Ascending aorta (tissue), 2 donors: ENCODE results near the gene XPNPEP3. TPM values are rescaled to one million over a fixed set of nuclear protein-coding genes. Genes with fewer than 3 reads are reported as not detected.
"Not testable (repeated sequence)": the region's sequence is repeated elsewhere in the genome, so short reads cannot be mapped to it uniquely, and the experiment has no call there.

ENCODE experiments used
- DNase-seq, 2 donors: peaks; one replicate each; pipeline ENCODE4 v3.0.0-alpha.2; 2019; ENCODE audit warnings: low spot score in 2 of 2
- H3K27ac ChIP-seq, 2 donors: fragments of 200-600 bp; sonication (generic); one replicate each; pipeline ENCODE4 v1.5.1; 2016 to 2017; ENCODE audit warnings: mild to moderate bottlenecking in 1 of 2
- H3K27me3 ChIP-seq: fragments of 200-600 bp; sonication (generic); one replicate; pipeline ENCODE4 v1.5.1; 2017
- H3K36me3 ChIP-seq, 2 donors: fragments of 200-600 bp; sonication (generic); one replicate each; pipeline ENCODE4 v1.5.1; 2016
- H3K4me1 ChIP-seq, 2 donors: fragments of 200-600 bp; sonication (generic); one replicate each; pipeline ENCODE4 v1.5.1; 2016 to 2017; ENCODE audit warnings: mild to moderate bottlenecking in 1 of 2
- H3K4me3 ChIP-seq, 2 donors: fragments of 200-600 bp; sonication (generic); one replicate each; pipeline ENCODE4 v1.5.1; 2016 to 2017; ENCODE audit warnings: mild to moderate bottlenecking in 1 of 2
- H3K9me3 ChIP-seq, 2 donors: fragments of 200-600 bp; sonication (generic); one replicate each; pipeline ENCODE4 v1.5.1; 2016
- intact Hi-C: fragments of 100-400 bp; cut with DNase I; formaldehyde crosslinking; loops from one replicate; pipeline ENCODE4 v1.15.1; 2023
- total RNA-seq: library from RNA; depleted of rRNA; stranded (reverse); fragments of >200 nt; gene quantifications from one replicate; pipeline ENCODE4 v1.1.0, GENCODE V29; 2016
- TF ChIP-seq, protein P1 (sequence below), 3 experiments: fragments of 200-600 bp in 2 of 3; fragments of 450-650 bp in 1 of 3; sonication (generic) in 2 of 3; IDR thresholded peaks; one replicate each; pipeline ENCODE4 v1.5.1; 2016 to 2019; ENCODE audit warnings: antibody characterized with exemption in 3 of 3, mild to moderate bottlenecking in 1 of 3, moderate library complexity in 1 of 3

Gene XPNPEP3
- total RNA-seq, 1 donor from 2014 or later = 1.1 TPM

DNA sequence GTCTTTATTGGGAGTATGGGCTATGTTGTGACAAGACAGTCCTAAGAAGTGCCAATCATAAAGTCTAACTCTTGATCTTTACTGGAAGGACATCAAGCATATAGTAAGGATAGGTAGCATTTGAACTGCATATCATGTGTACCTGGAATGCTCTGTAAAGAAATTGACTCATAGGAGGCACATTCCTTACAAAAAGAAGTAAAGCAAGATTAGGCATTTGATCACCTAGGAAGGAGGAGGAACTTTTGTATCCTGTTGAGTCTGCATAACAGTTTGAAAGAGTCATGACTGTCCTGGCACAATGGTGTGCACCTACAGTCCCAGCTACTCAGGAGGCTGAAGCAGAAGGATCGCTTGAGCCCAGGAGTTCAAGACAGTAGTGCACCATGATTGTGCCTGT, 47.2 kb downstream of the XPNPEP3 start:
- DNase-seq = no peak
- Histone ChIP-seq H3K9me3 (no peaks in the 10 kb centered on the region), H3K4me3 (no peak overlapping the region), H3K36me3 (peaks cover 3 to 30% of the 10 kb centered on the region in 2 donors), H3K4me1 (no peaks in the 10 kb centered on the region), H3K27ac (no peak overlapping the region), H3K27me3 (no peaks in the 10 kb centered on the region)
- TF ChIP-seq, protein P1, sequence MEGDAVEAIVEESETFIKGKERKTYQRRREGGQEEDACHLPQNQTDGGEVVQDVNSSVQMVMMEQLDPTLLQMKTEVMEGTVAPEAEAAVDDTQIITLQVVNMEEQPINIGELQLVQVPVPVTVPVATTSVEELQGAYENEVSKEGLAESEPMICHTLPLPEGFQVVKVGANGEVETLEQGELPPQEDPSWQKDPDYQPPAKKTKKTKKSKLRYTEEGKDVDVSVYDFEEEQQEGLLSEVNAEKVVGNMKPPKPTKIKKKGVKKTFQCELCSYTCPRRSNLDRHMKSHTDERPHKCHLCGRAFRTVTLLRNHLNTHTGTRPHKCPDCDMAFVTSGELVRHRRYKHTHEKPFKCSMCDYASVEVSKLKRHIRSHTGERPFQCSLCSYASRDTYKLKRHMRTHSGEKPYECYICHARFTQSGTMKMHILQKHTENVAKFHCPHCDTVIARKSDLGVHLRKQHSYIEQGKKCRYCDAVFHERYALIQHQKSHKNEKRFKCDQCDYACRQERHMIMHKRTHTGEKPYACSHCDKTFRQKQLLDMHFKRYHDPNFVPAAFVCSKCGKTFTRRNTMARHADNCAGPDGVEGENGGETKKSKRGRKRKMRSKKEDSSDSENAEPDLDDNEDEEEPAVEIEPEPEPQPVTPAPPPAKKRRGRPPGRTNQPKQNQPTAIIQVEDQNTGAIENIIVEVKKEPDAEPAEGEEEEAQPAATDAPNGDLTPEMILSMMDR (IDR thresholded peaks at IDR 0.05) = no peak
- intact Hi-C loops = no loop called here

DNA sequence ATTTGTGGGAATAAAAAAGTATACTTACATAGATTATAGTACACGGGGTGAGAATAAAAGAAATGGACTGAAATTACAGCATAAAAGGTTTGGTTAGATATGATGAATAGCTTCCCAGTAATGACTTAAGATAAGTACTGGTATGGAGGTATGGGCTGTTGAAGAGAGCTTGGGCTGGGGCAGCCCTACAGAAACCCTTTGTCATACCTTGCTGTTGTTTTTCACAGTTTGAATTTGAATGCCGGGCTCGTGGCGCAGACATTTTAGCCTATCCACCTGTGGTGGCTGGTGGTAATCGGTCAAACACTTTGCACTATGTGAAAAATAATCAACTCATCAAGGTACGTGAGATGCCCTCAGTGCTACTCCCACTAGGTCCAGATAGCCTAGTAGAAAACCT, 51.9 kb downstream of the XPNPEP3 start:
- TF ChIP-seq, protein P1 (IDR thresholded peaks at IDR 0.05) = no peak
- DNase-seq = no peak
- Histone ChIP-seq H3K27ac (no peak overlapping the region), H3K27me3 (no peaks in the 10 kb centered on the region), H3K36me3 (peaks cover 12 to 42% of the 10 kb centered on the region in 2 donors), H3K4me1 (no peaks in the 10 kb centered on the region), H3K4me3 (no peak overlapping the region), H3K9me3 (no peaks in the 10 kb centered on the region)
- intact Hi-C loops = no loop called here

DNA sequence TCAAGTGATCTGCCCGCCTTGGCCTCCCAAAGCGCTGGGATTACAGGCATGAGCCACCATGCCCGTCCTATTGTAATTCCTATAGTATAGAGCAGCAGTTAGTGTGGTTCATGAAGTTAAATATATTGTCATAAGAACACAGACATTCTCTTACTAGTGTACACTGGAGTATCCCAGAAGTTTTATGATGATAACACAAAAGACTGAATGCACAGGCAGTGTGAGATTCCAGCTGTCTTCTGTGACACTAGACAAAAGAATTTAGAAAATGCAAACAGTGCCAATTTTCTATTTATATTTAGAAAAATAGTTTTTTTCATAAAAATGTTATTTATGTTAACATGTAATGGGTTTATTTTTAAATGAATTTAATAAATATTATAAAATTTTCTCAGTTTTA, 54.8 kb downstream of the XPNPEP3 start:
- Histone ChIP-seq H3K27me3 (no peaks in the 10 kb centered on the region), H3K9me3 (no peaks in the 10 kb centered on the region), H3K4me3 (no peak overlapping the region), H3K36me3 (peaks cover 28 to 53% of the 10 kb centered on the region in 2 donors), H3K4me1 (no peaks in the 10 kb centered on the region), H3K27ac (no peak overlapping the region)
- intact Hi-C loops = no loop called here
- no peak for DNase-seq
- TF ChIP-seq, protein P1 (IDR thresholded peaks at IDR 0.05) = no peak

DNA sequence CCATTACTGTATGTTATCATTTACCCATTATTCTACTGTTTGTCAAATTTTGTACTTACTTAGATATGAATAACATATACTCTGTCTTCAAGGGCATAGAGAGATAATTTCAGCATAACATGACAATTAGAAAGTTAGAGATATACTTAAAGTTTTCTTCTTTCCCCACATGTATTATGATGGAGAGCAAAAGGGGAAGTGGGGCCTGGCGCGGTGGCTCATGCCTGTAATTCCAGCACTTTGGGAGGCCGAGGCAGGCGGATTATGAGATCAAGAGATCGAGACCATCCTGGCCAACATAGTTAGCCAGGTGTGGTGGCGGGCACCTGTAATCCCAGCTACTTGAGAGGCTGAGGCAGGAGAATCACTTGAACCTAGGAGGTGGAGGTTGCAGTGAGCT, 56.0 kb downstream of the XPNPEP3 start:
- H3K27ac ChIP-seq, H3K4me1 ChIP-seq, DNase-seq, H3K4me3 ChIP-seq, H3K27me3 ChIP-seq, H3K9me3 ChIP-seq, intact Hi-C loops: not testable (repeated sequence)
- H3K36me3 ChIP-seq = peaks cover 28 to 49% of the 10 kb centered on the region in 2 donors

DNA sequence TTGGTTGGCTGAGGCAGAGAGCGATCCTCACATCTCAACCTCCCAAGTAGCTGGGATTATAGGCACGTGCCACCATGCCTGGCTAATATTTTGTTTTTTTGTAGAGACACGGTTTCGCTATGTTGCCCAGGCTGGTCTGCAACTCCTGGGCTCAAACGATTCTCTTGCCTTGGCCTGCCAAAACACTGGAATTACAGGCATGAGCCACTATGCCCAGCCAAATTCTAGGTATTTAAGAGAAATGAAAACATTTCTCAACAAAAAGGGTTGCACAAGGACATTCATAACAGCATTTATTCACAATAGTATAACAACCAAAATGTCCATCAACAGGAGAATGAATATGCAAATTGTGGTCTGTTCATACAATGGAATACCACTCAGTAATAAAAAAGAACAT, 62.5 kb downstream of the XPNPEP3 start:
- Histone ChIP-seq H3K27me3 (no peaks in the 10 kb centered on the region), H3K9me3 (no peaks in the 10 kb centered on the region), H3K27ac (peak overlapping the region; percentile 22 to 36), H3K36me3 (peaks cover 15 to 31% of the 10 kb centered on the region in 2 donors), H3K4me3 (no peak overlapping the region), H3K4me1 (peaks cover 0 to 5% of the 10 kb centered on the region in 2 donors)
- TF ChIP-seq, protein P1 (IDR thresholded peaks at IDR 0.05) = no peak
- DNase-seq = no peak
- intact Hi-C loops = no loop called here

DNA sequence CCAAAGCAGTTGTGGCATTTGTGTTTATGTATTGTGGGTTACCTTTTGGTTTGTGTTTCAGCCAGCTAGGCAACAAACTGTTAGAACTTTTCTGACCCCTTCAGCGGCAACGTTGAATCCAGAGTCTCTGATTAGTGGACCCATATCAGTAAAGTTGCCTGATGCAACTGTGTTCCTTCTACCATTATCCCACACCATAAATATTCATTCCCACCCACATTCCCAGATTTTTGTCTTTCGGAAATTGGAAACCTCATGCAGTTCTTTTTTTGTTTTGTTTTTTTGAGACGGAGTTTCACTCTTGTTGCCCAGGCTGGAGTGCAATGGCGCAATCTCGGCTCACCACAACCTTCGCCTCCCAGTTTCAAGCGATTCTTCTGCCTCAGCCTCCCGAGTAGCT, 63.6 kb downstream of the XPNPEP3 start:
- Histone ChIP-seq H3K4me1 (peaks cover 0 to 5% of the 10 kb centered on the region in 2 donors), H3K27ac (peak overlapping the region in 1 of 2 donors; percentile 20), H3K9me3 (no peaks in the 10 kb centered on the region), H3K36me3 (peaks cover 18 to 35% of the 10 kb centered on the region in 2 donors), H3K4me3 (no peak overlapping the region), H3K27me3 (no peaks in the 10 kb centered on the region)
- DNase-seq = no peak
- intact Hi-C loops = loop anchor here (10.0 kb wide), 1 partner anchor 604 kb away; no protein-coding TSS in a partner anchor
- TF ChIP-seq, protein P1 (IDR thresholded peaks at IDR 0.05) = no peak
